ENCODE measurements around the gene KLF11. TPM values are rescaled to one million over a fixed set of nuclear protein-coding genes. Genes with fewer than 3 reads are reported as not detected.

The KLF11 gene
- total RNA-seq, 3 donors from 2014 or later (not counting 1 experiment from before 2014, with no cell fraction given) = 47.3 to 85.8 (median 49.3) TPM

DNA sequence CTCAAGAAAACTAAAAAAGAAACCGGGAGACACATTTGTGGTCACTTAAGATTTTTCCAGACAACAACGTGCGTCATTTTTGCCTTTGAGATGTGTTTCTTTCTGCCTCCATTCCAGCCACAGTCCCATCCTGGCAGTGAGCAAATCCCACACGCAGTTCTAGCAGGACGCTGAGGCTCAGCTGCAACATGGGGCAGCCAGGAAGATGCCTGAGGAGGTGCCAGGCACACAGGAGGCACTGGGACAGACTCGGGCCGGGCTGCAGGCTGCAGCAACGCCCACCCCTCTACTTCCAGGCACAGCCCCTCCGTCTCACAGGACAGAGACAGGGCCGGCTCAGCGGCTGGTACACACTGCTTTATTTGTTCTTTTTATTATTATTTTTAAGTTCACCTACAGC, 13.1 kb downstream of the KLF11 start:
- WGBS (ENCODE audit: insufficient coverage) = 90% methylated on average over 11 of the region's 11 CpGs
- Histone ChIP-seq H3K4me1 (ENCODE audit: control insufficient read depth, insufficient read depth, low read length) (peaks cover 5% of the 10 kb centered on the region), H3K4me3 (ENCODE audit: low read length) (no peak overlapping the region), H3K27me3 (ENCODE audit: control insufficient read depth, insufficient read depth, low read length) (no peaks in the 10 kb centered on the region), H3K27ac (ENCODE audit: low read length) (no peak overlapping the region), H3K9me3 (ENCODE audit: control insufficient read depth, insufficient read depth, low read length) (no peaks in the 10 kb centered on the region), H3K36me3 (ENCODE audit: control insufficient read depth, insufficient read depth, low read length) (peaks cover 33% of the 10 kb centered on the region)
- no peak overlapping the region for H3K4me3 Mint-ChIP-seq
- no peaks in the 10 kb centered on the region for H3K36me3 Mint-ChIP-seq
- ATAC-seq (no peak), DNase-seq (no peak)
- H3K4me1 Mint-ChIP-seq = peaks cover 0 to 7% of the 10 kb centered on the region in 2 donors
- intact Hi-C loops (cut with micrococcal nuclease) = no loop called here
- H3K27me3 Mint-ChIP-seq (ENCODE audit: low read depth in 2 of 2) = peaks cover 0 to 2% of the 10 kb centered on the region in 2 donors
- H3K27ac Mint-ChIP-seq = no peak overlapping the region
- TF ChIP-seq, protein P1, sequence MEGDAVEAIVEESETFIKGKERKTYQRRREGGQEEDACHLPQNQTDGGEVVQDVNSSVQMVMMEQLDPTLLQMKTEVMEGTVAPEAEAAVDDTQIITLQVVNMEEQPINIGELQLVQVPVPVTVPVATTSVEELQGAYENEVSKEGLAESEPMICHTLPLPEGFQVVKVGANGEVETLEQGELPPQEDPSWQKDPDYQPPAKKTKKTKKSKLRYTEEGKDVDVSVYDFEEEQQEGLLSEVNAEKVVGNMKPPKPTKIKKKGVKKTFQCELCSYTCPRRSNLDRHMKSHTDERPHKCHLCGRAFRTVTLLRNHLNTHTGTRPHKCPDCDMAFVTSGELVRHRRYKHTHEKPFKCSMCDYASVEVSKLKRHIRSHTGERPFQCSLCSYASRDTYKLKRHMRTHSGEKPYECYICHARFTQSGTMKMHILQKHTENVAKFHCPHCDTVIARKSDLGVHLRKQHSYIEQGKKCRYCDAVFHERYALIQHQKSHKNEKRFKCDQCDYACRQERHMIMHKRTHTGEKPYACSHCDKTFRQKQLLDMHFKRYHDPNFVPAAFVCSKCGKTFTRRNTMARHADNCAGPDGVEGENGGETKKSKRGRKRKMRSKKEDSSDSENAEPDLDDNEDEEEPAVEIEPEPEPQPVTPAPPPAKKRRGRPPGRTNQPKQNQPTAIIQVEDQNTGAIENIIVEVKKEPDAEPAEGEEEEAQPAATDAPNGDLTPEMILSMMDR (IDR thresholded peaks at IDR 0.05) = no peak
- no peaks in the 10 kb centered on the region for H3K9me3 Mint-ChIP-seq

DNA sequence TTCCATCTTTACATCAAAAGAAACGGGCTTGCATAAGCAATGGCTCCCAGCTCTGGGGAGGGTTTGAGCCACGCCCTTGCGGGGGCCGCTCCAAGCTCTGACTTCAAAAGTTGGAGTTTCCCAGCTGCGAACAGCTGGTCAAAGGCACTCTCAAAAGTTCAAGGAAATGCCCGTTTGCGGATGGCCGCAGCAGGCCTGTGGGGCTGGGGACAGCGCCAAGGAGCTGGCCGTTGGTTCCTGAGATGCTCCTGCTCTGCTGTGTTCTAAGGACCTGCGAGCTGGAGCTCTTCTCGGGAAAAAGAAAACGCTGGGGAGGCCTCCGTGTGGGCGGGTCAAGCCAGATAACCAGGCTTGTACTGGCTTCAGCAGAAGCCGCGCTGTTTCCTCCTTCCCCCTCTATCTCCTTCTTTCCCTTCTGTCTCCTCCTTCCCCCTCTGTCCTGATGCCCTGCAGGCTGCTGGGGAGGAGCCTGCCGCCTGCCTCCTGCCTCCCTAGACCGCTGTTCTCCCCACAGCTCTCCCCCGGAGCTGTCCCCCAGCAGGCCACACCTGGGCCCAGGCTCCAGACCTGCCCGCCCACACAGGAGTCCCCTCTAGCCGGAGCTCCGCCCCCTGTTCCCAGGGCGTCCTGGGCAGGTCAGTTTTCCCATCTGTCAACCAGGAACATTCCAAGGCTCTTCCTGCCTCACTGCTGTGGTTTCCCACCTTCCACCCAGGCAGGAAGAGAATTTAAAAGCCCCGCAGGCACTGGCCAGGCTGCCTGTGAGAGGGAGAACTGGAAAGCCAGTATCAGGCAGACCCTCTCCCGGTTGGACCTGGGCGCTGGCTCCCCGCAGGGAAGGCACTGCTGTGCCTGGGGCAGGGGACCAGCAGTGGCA, 14.1 kb downstream of the KLF11 start:
- H3K27ac Mint-ChIP-seq = no peak overlapping the region
- Histone ChIP-seq H3K27ac (ENCODE audit: low read length) (no peak overlapping the region), H3K4me3 (ENCODE audit: low read length) (no peak overlapping the region), H3K4me1 (ENCODE audit: control insufficient read depth, insufficient read depth, low read length) (peaks cover 5% of the 10 kb centered on the region), H3K27me3 (ENCODE audit: control insufficient read depth, insufficient read depth, low read length) (no peaks in the 10 kb centered on the region), H3K36me3 (ENCODE audit: control insufficient read depth, insufficient read depth, low read length) (peaks cover 25% of the 10 kb centered on the region), H3K9me3 (ENCODE audit: control insufficient read depth, insufficient read depth, low read length) (no peaks in the 10 kb centered on the region)
- 38% methylated on average over 28 of the region's 28 CpGs for WGBS (ENCODE audit: insufficient coverage)
- H3K9me3 Mint-ChIP-seq = no peaks in the 10 kb centered on the region
- DNase-seq (no peak), ATAC-seq (peak in 2 of 3 donors; percentile 29 to 44)
- peaks cover 0 to 2% of the 10 kb centered on the region in 2 donors for H3K27me3 Mint-ChIP-seq (ENCODE audit: low read depth in 2 of 2)
- TF ChIP-seq, protein P1 (IDR thresholded peaks at IDR 0.05) = no peak
- no peaks in the 10 kb centered on the region for H3K36me3 Mint-ChIP-seq
- intact Hi-C loops (cut with micrococcal nuclease) = no loop called here
- H3K4me3 Mint-ChIP-seq = no peak overlapping the region
- peaks cover 0 to 7% of the 10 kb centered on the region in 2 donors for H3K4me1 Mint-ChIP-seq

DNA sequence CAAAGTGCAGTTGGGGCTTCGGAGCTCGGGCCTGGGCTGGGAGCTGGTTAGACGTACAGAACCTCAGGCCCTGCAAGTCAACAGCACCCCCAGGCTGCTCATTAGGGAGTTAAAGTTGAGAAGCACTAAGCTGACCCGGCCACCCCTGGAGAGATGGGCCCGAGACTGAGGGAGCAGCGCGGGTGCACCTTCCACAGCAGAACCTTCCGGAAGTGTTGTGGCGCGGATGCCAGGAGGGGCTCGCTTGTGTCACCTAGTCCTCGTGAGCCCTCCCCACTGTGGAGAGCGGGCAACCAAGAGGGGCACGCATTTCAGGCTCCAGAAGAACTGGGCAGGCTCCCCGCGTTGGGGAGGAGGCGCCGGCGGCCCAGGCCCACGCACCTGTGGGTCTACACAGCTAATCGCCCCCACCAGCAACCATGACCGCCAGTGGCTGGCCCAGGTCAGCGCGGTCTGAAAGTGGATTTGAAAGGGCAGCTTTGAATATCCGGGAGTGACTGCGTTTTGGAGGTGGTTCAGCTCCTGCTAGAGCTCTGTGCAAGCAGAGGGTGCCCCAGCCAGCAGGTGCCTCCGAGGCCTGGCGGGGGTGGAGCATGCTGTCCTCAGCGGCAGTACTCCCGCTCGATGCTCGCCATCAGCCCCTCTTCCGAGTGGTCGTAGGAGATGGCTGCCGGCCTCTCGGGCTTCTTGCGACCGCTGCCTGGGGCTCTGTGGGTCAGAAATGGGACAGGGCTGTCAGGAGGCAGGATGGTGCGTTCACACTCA, 15.1 kb downstream of the KLF11 start:
- no peaks in the 10 kb centered on the region for H3K9me3 Mint-ChIP-seq
- Histone ChIP-seq H3K27ac (ENCODE audit: low read length) (no peak overlapping the region), H3K27me3 (ENCODE audit: control insufficient read depth, insufficient read depth, low read length) (no peaks in the 10 kb centered on the region), H3K9me3 (ENCODE audit: control insufficient read depth, insufficient read depth, low read length) (no peaks in the 10 kb centered on the region), H3K4me1 (ENCODE audit: control insufficient read depth, insufficient read depth, low read length) (peaks cover 5% of the 10 kb centered on the region), H3K4me3 (ENCODE audit: low read length) (no peak overlapping the region), H3K36me3 (ENCODE audit: control insufficient read depth, insufficient read depth, low read length) (peaks cover 18% of the 10 kb centered on the region)
- WGBS (ENCODE audit: insufficient coverage) = 94% methylated on average over 39 of the region's 39 CpGs
- H3K4me3 Mint-ChIP-seq = no peak overlapping the region
- no peak overlapping the region for H3K27ac Mint-ChIP-seq
- peaks cover 0 to 7% of the 10 kb centered on the region in 2 donors for H3K4me1 Mint-ChIP-seq
- TF ChIP-seq, protein P1 (IDR thresholded peaks at IDR 0.05) = no peak
- intact Hi-C loops (cut with micrococcal nuclease) = no loop called here
- no peak for DNase-seq
- no peak for ATAC-seq
- H3K36me3 Mint-ChIP-seq = no peaks in the 10 kb centered on the region
- H3K27me3 Mint-ChIP-seq (ENCODE audit: low read depth in 2 of 2) = peaks cover 0 to 2% of the 10 kb centered on the region in 2 donors
